ENCODE measurements around the gene KIF1A.

GRCh38 chr2:240784629-240785423 is 35.2 kb downstream of the KIF1A start:
- no peak for TF ChIP-seq EP300 (IDR thresholded peaks at IDR 0.05)
- TF ChIP-seq, protein P1, sequence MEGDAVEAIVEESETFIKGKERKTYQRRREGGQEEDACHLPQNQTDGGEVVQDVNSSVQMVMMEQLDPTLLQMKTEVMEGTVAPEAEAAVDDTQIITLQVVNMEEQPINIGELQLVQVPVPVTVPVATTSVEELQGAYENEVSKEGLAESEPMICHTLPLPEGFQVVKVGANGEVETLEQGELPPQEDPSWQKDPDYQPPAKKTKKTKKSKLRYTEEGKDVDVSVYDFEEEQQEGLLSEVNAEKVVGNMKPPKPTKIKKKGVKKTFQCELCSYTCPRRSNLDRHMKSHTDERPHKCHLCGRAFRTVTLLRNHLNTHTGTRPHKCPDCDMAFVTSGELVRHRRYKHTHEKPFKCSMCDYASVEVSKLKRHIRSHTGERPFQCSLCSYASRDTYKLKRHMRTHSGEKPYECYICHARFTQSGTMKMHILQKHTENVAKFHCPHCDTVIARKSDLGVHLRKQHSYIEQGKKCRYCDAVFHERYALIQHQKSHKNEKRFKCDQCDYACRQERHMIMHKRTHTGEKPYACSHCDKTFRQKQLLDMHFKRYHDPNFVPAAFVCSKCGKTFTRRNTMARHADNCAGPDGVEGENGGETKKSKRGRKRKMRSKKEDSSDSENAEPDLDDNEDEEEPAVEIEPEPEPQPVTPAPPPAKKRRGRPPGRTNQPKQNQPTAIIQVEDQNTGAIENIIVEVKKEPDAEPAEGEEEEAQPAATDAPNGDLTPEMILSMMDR (IDR thresholded peaks at IDR 0.05): no peak
- no peak for TF ChIP-seq POLR2A (IDR thresholded peaks at IDR 0.05)
- no peak for TF ChIP-seq POLR2AphosphoS5 (IDR thresholded peaks at IDR 0.05)

Measured in suprapubic skin (tissue), 4 donors.